Motor neuron (in vitro differentiated cells): ENCODE measurements around the gene SYT6. TPM values are rescaled to one million over a fixed set of nuclear protein-coding genes. Genes with fewer than 3 reads are reported as not detected.
"Not testable (repeated sequence)": the region's sequence is repeated elsewhere in the genome, so short reads cannot be mapped to it uniquely, and the experiment has no call there.

ENCODE experiments used
- ATAC-seq, 8 experiments: fragments of 200-7000 bp; cut with Tn5 transposase; replicated peaks in 6 of 8; 2 replicates each; pipeline ENCODE4 v1.8.0; 2021; ENCODE audit warnings: mild to moderate bottlenecking in 8 of 8, moderate library complexity in 8 of 8
- H3K27ac ChIP-seq, 2 donors: fragments of 250-450 bp; sonication (Bioruptor Pico); 2 replicates each; pipeline ENCODE4 v1.9.0; 2021; ENCODE audit warnings: antibody characterized with exemption in 2 of 2, mild to moderate bottlenecking in 2 of 2, moderate library complexity in 1 of 2
- H3K4me1 ChIP-seq, 2 donors: fragments of 250-450 bp; sonication (Bioruptor Pico); replicated peaks in 1 of 2; 2 replicates each; pipeline ENCODE4 v1.6.1; 2021; ENCODE audit warnings: antibody characterized with exemption in 2 of 2, mild to moderate bottlenecking in 2 of 2, moderate library complexity in 1 of 2
- H3K4me3 ChIP-seq, 5 donors: fragments of 250-450 bp; sonication (Bioruptor Pico); 2 replicates each; pipeline ENCODE4 v1.9.0; 2021; ENCODE audit warnings: antibody characterized with exemption in 5 of 5, mild to moderate bottlenecking in 5 of 5, moderate library complexity in 4 of 5
- WGBS, 10 experiments: fragments of 450-650 bp; shearing (Covaris generic); methylation state at CpG; one replicate each; pipeline ENCODE4 v1.0.0; 2022; 5-methylcytosine and 5-hydroxymethylcytosine counted together
- in situ Hi-C, 9 experiments: fragments of 400-800 bp; cut with MboI; loops; one replicate each; pipeline ENCODE4 v1.15.0; 2021; ENCODE audit warnings: low sequenced_read_pairs in 9 of 9, low pct_unique_long_range_greater_than_20kb in 2 of 9; ENCODE audit not compliant: unreplicated experiment in 9 of 9
- total RNA-seq, 8 experiments: library from RNA; unstranded; fragments of 300-600 nt; gene quantifications; 2 replicates each; pipeline versions ENCODE4 v1.2.3 to v1.2.4, GENCODE V29; 2022

The SYT6 gene
- total RNA-seq, 8 experiments from 2014 or later = 0.10 to 13.9 (median 10.7) TPM; not detected in 1

DNA sequence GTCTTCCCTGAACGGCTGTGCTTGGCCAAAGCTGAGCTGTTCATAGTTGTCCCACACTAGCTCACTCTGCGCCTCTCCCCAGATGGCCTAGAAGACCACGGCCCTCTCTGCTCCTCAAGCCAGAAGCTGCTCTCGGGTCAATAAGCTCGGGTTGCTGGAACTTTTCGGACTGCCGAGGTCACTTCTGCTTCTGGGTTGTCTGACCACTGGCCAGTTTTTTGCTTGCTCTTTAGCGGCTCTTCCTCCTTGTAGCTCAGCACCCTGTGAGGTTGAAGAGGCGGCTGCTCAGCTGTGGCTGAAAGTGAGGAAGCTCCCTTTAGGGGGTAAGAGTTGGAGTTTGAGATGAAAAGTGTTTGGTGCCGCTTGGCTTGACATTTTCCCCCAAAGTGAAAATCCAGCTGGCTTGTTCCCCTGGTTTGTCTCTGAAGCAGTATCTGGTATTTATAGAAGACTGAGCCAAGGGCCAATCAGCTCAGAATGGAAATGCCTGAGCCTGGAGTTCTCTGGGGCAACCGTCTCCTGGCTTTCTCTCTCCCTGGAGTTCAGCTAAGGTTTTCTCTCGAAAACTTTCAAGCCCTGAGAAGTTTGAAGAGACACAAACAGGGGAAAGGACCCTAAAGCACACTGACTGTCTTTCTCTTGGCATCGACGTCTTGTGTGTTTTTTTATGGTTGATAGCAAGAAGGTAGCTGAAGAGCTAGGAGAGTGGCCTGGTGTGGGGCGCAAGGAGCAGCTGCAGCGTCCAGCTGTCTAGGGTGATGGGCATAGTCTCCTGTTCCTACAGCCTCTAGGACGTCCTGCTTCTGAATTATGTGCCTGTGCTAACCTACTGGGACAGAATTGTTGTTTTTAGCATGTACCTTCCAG is 72.0 kb downstream of the SYT6 start:
- Histone ChIP-seq H3K27ac (no peak overlapping the region), H3K4me1 (no peaks in the 10 kb centered on the region), H3K4me3 (no peak overlapping the region)
- ATAC-seq = peak in 1 of 8 experiments; percentile 87
- 52 to 100% (median 72%) methylated on average over 2 to 17 of the region's 17 CpGs; no CpG with 5 or more reads in 1 of the 10 experiments for WGBS, 10 experiments
- in situ Hi-C loops = no loop called here

DNA sequence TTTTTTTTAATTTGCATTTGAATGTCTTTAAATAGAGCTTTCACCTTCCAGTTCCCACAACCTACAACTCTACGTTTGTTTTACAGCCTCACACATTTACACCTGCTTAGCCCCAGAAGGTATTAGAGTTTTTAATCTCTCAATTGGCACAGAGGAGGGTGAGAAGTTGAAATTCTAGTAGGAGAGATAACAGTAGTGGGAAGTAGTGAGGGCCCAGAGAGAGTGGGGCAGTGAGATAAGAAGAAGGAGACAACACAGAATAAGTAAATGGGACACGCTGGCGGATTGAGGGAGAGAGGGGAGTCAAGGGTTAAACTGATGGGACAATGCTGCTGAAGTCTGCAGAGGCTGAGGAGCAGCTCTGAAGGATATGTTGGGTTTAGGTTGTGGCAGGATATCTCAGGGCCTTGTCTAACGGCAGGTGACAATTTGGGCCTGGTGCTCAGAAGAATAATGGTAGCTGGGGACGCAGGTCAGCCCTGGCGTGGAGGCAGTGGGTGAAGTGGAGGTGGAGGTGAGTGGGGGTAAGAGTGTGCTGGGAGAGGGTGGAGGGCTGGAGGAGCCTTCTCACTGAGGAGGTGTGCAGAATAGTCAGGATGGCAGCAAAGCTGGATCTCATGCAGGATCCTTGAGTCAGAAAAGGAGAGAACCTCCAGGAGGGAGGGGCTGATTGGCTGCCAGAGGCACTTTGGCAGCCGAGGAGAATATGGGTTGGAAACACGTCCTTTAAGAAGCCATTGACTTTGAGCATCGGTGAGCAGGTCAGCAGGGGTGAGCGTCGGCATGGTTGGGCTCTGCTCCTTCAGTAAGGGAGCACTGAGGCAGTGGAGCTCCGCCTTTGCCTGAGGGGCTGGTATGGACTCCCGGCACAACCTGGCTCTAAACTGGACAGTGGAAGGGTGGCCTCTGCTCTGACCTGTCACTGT is 72.9 kb downstream of the SYT6 start:
- peak in 3 of 8 experiments; percentile 12 to 56 (median 56) for ATAC-seq
- WGBS, 10 experiments = 38 to 96% (median 81%) methylated on average over 1 to 11 of the region's 13 CpGs
- no peak overlapping the region for H3K27ac ChIP-seq
- in situ Hi-C loops = no loop called here
- H3K4me3 ChIP-seq = no peak overlapping the region
- H3K4me1 ChIP-seq = peaks cover 2 to 7% of the 10 kb centered on the region in 2 donors

DNA sequence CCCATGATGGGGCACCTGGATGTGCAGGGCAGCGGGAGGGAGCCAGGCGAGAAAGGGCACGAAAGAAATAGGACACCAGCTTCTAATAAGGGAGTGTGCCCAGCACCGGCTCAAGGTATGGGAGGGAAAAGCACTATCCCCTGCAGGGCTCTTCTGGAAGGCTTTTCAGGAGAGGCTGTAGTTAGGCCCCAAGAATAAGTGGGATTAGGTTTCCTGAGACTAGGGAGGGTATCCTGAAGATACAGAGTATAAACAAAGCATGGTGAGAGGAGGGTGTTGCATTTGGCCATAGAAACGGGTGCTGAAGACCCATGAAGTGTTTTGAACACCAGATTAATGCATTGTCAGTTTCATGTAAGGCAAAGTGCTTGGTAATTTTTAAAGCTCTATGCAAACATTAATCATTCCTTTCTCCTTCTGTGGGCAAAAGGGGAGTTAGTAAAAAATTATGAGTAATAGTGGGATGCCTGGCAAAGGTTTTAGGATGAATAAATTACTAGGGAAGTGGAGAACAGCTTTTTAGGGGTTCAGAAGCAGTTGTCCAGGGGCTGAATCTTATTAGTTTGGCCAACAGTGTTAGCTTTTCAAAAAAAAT is 74.0 kb downstream of the SYT6 start:
- ATAC-seq = no peak
- no peak overlapping the region for H3K4me3 ChIP-seq
- in situ Hi-C loops = no loop called here
- H3K4me1 ChIP-seq = peaks cover 8 to 13% of the 10 kb centered on the region in 2 donors
- WGBS, 10 experiments = 0 to 100% (median 75%) methylated on average over 1 to 5 of the region's 5 CpGs; no CpG with 5 or more reads in 1 of the 10 experiments
- no peak overlapping the region for H3K27ac ChIP-seq

DNA sequence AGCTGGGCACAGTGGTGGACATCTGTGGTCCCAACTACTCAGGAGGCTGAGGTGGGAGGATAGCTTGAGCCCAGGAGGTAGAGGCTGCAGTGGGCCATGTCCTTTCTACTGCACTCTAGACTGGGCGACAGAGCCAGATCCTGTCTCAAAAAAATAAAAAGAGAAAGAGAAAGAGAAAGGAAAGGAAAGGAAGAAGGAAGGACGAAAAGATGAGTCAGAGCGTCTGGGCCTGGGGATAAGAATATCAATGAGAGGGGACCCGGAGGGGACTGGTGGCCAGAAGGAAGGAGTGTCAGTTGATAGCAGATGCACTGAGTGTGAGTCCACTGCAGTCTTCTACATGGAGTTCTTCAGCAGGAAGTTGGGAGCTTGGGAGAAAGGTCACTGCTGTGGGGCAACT is 75.6 kb downstream of the SYT6 start:
- in situ Hi-C loops = no loop called here
- no peak for ATAC-seq

DNA sequence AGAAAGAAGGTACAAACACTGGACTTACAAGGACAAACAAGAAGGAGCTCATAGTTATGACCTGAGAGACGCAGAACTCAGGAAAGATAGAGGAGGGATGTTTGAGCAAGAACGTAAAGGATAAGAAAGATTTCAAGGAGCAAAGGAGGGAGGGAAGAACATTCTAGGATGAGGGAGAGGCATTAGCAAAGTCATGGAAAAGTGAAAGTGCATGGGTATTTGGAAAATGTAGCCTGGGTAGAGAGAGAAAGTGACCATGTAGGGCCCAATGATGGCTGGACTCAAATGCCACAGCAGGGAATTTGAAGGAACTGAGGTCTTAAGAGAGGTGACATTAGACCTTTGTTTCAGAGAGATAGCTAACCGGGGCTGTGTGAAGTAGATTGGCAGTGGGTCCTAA is 76.5 kb downstream of the SYT6 start:
- in situ Hi-C loops = no loop called here
- Histone ChIP-seq H3K27ac (no peak overlapping the region), H3K4me1 (peaks cover 8 to 13% of the 10 kb centered on the region in 2 donors), H3K4me3 (no peak overlapping the region)
- 49 to 94% (median 90%) methylated on average over 1 to 3 of the region's 3 CpGs for WGBS, 10 experiments
- no peak for ATAC-seq

More for the DNA sequence above, 75.6 kb downstream of the SYT6 start:
- Histone ChIP-seq H3K4me1 (peaks cover 8 to 13% of the 10 kb centered on the region in 2 donors), H3K27ac (no peak overlapping the region), H3K4me3 (no peak overlapping the region)
- WGBS, 10 experiments = 44 to 95% (median 83%) methylated on average over 2 to 4 of the region's 4 CpGs; no CpG with 5 or more reads in 1 of the 10 experiments

DNA sequence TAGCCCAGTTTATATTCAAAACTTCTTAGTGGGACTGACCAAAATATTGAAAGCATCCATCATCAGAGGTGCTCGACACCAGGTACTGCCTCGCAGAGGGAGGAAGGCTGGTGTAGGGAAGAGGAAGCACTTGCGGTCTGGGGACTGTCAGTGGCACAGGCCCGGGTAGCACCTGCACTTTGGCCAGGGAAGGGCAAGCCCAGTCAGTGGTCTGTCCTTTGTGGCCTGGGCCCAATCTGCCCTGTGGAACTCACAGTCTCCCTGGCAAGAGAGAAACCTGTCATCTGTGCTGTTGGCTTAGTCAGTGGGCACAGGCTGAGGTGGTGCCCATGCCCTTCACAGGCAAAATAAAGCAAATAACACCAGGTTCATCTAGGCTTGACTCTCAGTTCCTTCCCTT is 77.4 kb downstream of the SYT6 start:
- Histone ChIP-seq H3K4me3 (no peak overlapping the region), H3K27ac (no peak overlapping the region), H3K4me1 (peaks cover 8 to 13% of the 10 kb centered on the region in 2 donors)
- 40 to 100% (median 46%) methylated on average over 1 to 4 of the region's 4 CpGs; no CpG with 5 or more reads in 5 of the 10 experiments for WGBS, 10 experiments
- in situ Hi-C loops = no loop called here
- no peak for ATAC-seq

DNA sequence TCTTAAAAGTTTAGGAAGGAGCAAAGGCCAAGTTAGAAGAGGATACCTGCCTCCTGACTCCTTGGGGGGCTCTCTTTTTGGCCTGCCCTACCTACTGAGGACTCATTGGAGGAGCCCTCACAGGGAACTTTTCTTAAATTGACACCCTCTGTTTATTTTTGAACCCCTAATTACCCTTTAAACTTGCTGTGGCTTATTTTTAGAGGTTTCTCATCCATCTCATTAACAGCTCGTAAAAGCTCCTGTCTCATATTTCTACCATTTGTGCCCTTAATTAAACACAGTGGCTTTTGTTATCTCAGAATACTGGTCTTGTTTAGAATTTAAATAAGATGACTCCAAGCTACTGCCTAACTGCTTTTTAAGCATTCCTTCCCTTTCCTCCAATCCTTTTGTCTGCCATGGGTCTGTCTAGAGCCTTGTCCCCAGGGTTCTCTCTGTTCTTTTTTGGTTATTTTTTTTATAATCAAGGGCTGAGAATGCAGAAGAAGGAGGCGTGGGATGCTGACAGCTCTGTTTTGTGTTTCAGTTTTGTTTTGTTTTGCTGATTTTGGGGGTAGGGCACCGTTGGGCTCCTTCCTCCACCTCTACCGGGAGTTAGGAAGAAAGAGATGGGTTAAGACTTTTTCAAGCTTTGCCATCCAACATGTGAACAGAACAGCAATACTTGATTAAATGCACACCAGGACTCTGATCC is 78.0 kb downstream of the SYT6 start:
- Histone ChIP-seq H3K27ac (no peak overlapping the region), H3K4me1 (peaks cover 8 to 13% of the 10 kb centered on the region in 2 donors), H3K4me3 (no peak overlapping the region)
- 0 to 67% (median 18%) methylated on average over 1 to 4 of the region's 4 CpGs; no CpG with 5 or more reads in 1 of the 10 experiments for WGBS, 10 experiments
- peak in 3 of 8 experiments; percentile 65 to 75 (median 67) for ATAC-seq
- in situ Hi-C loops = no loop called here

DNA sequence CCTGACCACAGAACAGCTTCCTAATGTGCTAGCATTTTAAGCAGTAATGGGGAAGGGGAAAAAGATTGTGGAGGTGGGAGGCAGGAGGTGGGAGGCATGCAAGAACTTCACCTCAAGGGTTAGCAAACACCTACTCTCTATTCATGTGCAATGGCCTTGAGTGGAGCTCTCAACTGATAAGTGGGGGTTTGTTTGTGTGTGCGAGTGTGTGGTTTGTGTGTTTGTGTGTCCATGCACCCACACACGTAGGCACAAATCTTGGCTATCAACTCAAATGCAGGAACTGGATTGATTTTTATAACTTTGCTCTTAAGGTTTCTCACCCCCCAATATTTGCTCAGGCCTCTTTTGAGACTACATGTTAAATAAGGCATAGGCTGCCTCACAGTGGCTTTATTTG is 78.6 kb downstream of the SYT6 start:
- ATAC-seq = no peak
- no peak overlapping the region for H3K4me3 ChIP-seq

DNA sequence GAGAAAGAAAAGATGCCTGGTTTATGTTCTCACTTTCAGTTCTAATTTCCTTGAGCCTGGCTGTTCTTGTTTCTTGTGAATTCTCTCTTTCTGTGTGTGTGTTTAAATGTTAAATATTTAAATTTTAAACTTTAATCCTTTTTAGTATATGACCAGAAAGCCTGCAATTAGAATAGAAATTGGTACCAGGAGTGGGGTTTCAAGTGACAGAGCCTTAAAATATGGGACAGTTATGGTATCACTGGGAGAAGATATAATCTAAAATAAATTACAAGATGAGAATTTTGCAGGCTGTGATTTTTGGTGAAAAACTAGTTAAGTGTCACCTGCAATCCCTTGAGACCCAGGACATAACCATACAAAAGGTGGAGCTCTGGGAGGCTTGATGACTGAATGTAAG is 81.4 kb downstream of the SYT6 start:
- Histone ChIP-seq H3K4me3 (no peak overlapping the region), H3K27ac (no peak overlapping the region), H3K4me1 (peaks cover 8 to 13% of the 10 kb centered on the region in 2 donors)
- no peak for ATAC-seq
- in situ Hi-C loops = loop anchor here in 1 of 9 experiments (25.0 kb wide), 1 partner anchor 90 kb away; the partner anchor contains the start of gene SYT6

More for the DNA sequence above, 78.6 kb downstream of the SYT6 start:
- no peak overlapping the region for H3K27ac ChIP-seq
- in situ Hi-C loops = no loop called here
- 40 to 83% (median 72%) methylated on average over 1 to 2 of the region's 2 CpGs; no CpG with 5 or more reads in 5 of the 10 experiments for WGBS, 10 experiments
- peaks cover 8 to 13% of the 10 kb centered on the region in 2 donors for H3K4me1 ChIP-seq

DNA sequence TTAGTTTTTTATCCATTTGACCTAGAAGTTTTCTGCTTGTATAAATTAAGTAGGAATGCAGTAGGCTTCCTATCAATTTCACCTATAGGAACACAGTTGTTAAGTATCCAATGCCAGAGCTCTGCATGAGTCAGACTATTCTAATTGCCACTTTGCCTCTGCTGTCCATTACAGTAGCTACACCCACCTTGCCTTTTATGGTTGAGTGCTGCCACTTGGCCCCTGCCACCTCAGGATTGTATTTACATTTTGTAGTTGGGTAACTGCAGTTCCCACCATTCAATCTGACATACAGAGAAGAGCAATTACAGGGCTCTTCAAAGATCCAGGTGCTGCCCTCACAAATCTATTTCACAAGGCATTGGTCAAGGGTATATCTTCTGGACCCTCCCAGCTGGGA is 83.9 kb downstream of the SYT6 start:
- peak in 1 of 8 experiments; percentile 65 for ATAC-seq
- H3K4me1 ChIP-seq, H3K4me3 ChIP-seq, H3K27ac ChIP-seq: not testable (repeated sequence)
- in situ Hi-C loops = loop anchor here in 1 of 9 experiments (25.0 kb wide), 1 partner anchor 93 kb away; the partner anchor contains the start of gene SYT6

DNA sequence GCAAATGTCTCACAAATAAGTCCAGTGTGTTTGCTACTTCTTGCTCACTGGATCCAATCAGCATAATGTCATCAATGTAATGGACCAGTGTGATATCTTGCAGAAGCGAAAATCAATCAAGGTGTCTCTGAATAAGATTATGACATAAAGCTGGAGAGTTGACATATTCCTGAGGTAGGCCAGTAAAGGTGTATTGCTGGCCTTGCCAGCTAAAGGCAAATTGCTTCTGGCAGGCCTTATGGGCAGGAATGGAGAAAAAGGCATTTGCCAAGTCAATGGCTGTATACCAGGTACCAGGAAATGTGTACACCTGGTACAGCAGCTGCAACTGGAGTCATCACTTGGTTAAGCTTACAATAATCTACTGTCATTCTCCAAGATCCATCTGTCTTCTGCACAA is 85.0 kb downstream of the SYT6 start:
- not testable (repeated sequence) for H3K4me3 ChIP-seq, ATAC-seq, H3K4me1 ChIP-seq, H3K27ac ChIP-seq
- 30 to 100% (median 80%) methylated on average over 1 of the region's 1 CpG; no CpG with 5 or more reads in 2 of the 10 experiments for WGBS, 10 experiments
- in situ Hi-C loops = loop anchor here in 1 of 9 experiments (25.0 kb wide), 1 partner anchor 94 kb away; the partner anchor contains the start of gene SYT6

DNA sequence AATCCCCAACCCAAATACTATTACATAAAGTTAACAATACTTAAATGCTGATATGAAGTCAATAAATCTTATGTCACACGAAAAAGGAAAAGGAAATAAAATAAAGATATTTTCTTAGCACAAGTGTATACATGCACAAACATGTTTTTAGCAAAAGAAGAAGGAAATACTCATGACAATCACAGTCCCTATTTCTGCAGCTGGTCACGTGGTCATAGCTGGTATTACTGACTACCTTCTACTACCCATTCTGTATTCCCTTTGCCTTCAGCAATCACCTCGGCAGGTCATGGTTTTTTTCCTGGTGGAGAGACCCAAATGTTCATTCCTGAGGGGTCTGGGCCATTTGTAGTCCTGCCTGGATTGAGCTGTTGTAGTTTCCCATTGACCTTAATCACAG is 88.0 kb downstream of the SYT6 start:
- H3K4me3 ChIP-seq, H3K27ac ChIP-seq, ATAC-seq: not testable (repeated sequence)
- H3K4me1 ChIP-seq = peaks cover 11 to 18% of the 10 kb centered on the region in 2 donors
- in situ Hi-C loops = loop anchor here in 1 of 9 experiments (25.0 kb wide), 1 partner anchor 97 kb away; the partner anchor contains the start of gene SYT6
- WGBS, 10 experiments = 23 to 85% (median 73%) methylated on average over 1 to 3 of the region's 3 CpGs; no CpG with 5 or more reads in 2 of the 10 experiments
